Measurements from ENCODE around the gene CDH6. TPM values are rescaled to one million over a fixed set of nuclear protein-coding genes. Genes with fewer than 3 reads are reported as not detected.

CDH6 gene
- total RNA-seq, 1 experiment from 2014 or later = 0.12 TPM

- Histone ChIP-seq H3K9me3 (ENCODE audit: control insufficient read depth in 1 of 2, insufficient read depth in 1 of 2, low read depth in 1 of 2, low read length in 2 of 2) (no peaks in the 10 kb centered on the region), H3K4me3 (replicated peaks in 1 of 2; ENCODE audit: low read depth in 1 of 2, low read length in 2 of 2) (no peak overlapping the region), H3K79me2 (ENCODE audit: insufficient read depth, low read length) (no peaks in the 10 kb centered on the region), H3K36me3 (ENCODE audit: control insufficient read depth in 1 of 2, insufficient read depth in 2 of 2, low read length in 2 of 2) (no peaks in the 10 kb centered on the region), H3K4me1 (ENCODE audit: control insufficient read depth in 1 of 2, insufficient read depth in 2 of 2, low read length in 2 of 2) (no peaks in the 10 kb centered on the region), H2AFZ (ENCODE audit: low read depth, low read length, poor library complexity, severe bottlenecking) (no peak overlapping the region), H3K9ac (ENCODE audit: low read length) (no peak overlapping the region), H3K27me3 (ENCODE audit: insufficient read depth, low read length) (no peaks in the 10 kb centered on the region; the same call in 1 of the 2 replicates), H3K27ac (ENCODE audit: low read depth, low read length) (no peak overlapping the region), H3K4me2 (ENCODE audit: low read length) (no peak overlapping the region), H4K20me1 (ENCODE audit: insufficient read depth) (no peaks in the 10 kb centered on the region), H3K9me2 (ENCODE audit: insufficient read depth) (no peaks in the 10 kb centered on the region)
- POLR2A ChIA-PET = no interaction called here
- TF ChIP-seq JUND (IDR thresholded peaks at IDR 0.05) (no peak), EGR1 (IDR thresholded peaks at IDR 0.05; ENCODE audit: low read depth) (no peak), FOSL1 (IDR thresholded peaks at IDR 0.05; ENCODE audit: low read depth) (no peak), SIN3A (IDR thresholded peaks at IDR 0.05; ENCODE audit: low read depth) (no peak), EZH2phosphoT487 (IDR thresholded peaks at IDR 0.05; ENCODE audit: borderline replicate concordance) (no peak), YY1 (IDR thresholded peaks at IDR 0.05; ENCODE audit: extremely low read depth, insufficient replicate concordance, low read depth, low read length) (no peak), ELF1 (IDR thresholded peaks at IDR 0.05; ENCODE audit: borderline replicate concordance, low read depth) (no peak), REST (IDR thresholded peaks at IDR 0.05; ENCODE audit: low read depth) (no peak), RAD21 (IDR thresholded peaks at IDR 0.05; ENCODE audit: low read depth) (no peak), CTCF (IDR thresholded peaks at IDR 0.05 in 2 of 3, conservative IDR thresholded peaks at IDR 0.05 in 1 of 3; ENCODE audit: borderline replicate concordance in 1 of 3, insufficient read depth in 1 of 3, low read depth in 2 of 3, low read length in 2 of 3) (no peak), ZBTB33 (IDR thresholded peaks at IDR 0.05; ENCODE audit: extremely low read depth, insufficient replicate concordance, low read length) (no peak)
- ATAC-seq = no peak
- intact Hi-C loops (cut with micrococcal nuclease) = no loop called here
- BruUV-seq (replicated peaks) = no TSS peak
- no peak for DNase-seq (ENCODE audit: low read depth, low spot score)
- RAD21 ChIA-PET (ENCODE audit: low non-redundant PET in 1 of 2, low total read pairs in 2 of 2, uncharacterized antibody in 2 of 2, unreplicated experiment in 2 of 2) = no interaction called here
- CTCF ChIA-PET = no interaction called here
Measured at GRCh38 chr5:31269259-31269658, 75.8 kb downstream of the CDH6 start.
